Measurements from ENCODE around the gene MAPK8IP1.

DNA sequence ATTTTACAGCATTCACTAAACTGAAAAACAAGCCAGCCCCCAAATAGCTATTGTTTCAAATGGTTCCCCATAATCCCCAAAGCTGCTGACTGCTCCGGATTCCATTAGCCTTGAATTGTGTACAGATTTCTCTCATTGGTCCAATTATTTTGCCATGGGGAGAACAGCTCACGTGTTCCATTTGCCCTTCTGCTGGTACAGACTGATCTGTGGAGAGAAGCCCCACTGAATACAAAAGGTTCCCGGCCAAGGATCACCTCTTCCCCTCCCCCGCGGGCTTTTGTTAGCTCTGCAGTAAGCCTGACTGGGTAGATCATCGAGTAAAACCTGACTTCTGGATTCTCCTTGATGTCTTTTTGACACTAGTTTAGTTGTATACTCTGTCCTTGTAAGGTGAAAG, 9.1 kb upstream of the MAPK8IP1 start:
- no peak for TF ChIP-seq POLR2AphosphoS5 (IDR thresholded peaks at IDR 0.05)
- no peak for TF ChIP-seq EZH2 (IDR thresholded peaks at IDR 0.05; ENCODE audit: borderline replicate concordance, insufficient read depth, low read length, poor library complexity, severe bottlenecking)
